B cell (primary cell): ENCODE data around the gene KLF3. TPM values are rescaled to one million over a fixed set of nuclear protein-coding genes. Genes with fewer than 3 reads are reported as not detected.

Experiments
- ATAC-seq: fragments of 200-7000 bp; cut with Tn5 transposase; one replicate; pipeline ENCODE4 v1.10.0; 2021; ENCODE audit warnings: low read depth, mild to moderate bottlenecking, moderate number of reproducible peaks, moderate library complexity
- CTCF ChIA-PET: fragments of 350-600 bp; sonication (Branson Sonifier 250); formaldehyde crosslinking; loops from one replicate; lab custom pipeline; 2021; ENCODE audit warnings: antibody characterized with exemption, inconsistent platforms; lab: Charles Lee
- POLR2A ChIA-PET: fragments of 350-600 bp; sonication (Branson Sonifier 250); formaldehyde crosslinking; loops from one replicate; lab custom pipeline; 2021; ENCODE audit warnings: antibody characterized with exemption; lab: Charles Lee
- DNase-seq: peaks from one replicate; pipeline ENCODE4 v3.0.0; 2013
- H2AFZ ChIP-seq: 2 replicates; pipeline ENCODE4 v1.6.1; 2012; ENCODE audit warnings: mild to moderate bottlenecking, low read depth, low read length; ENCODE audit not compliant: insufficient read depth, poor library complexity, severe bottlenecking
- H3K27ac ChIP-seq, 2 donors: 1 replicate in 1 of 2; 2 replicates in 1 of 2; pipeline ENCODE4 v1.5.1; 2012 to 2013; ENCODE audit warnings: low read length in 2 of 2, mild to moderate bottlenecking in 2 of 2, moderate library complexity in 1 of 2
- H3K27me3 ChIP-seq, 4 experiments: fragments of 200-600 bp in 1 of 4; sonication (generic) in 1 of 4; replicated peaks in 1 of 4; 1 replicate in 2 of 4; 2 replicates in 2 of 4; pipeline versions ENCODE4 v1.6.1 to v1.7.0; 2013 to 2016; ENCODE audit warnings: low read length in 3 of 4, mild to moderate bottlenecking in 2 of 4, mixed read lengths in 1 of 4, moderate library complexity in 1 of 4; ENCODE audit not compliant: insufficient read depth in 4 of 4, control insufficient read depth in 3 of 4; ENCODE audit errors: control extremely low read depth in 1 of 4
- H3K36me3 ChIP-seq, 2 experiments: replicated peaks in 1 of 2; 1 replicate in 1 of 2; 2 replicates in 1 of 2; pipeline versions ENCODE4 v1.6.1 to v1.7.1; 2013; ENCODE audit warnings: low read length in 1 of 2; ENCODE audit not compliant: insufficient read depth in 2 of 2, control insufficient read depth in 1 of 2; ENCODE audit errors: control extremely low read depth in 1 of 2, extremely low read depth in 1 of 2
- H3K4me1 ChIP-seq, 2 donors: fragments of 200-600 bp in 1 of 2; sonication (generic) in 1 of 2; 1 replicate in 1 of 2; 2 replicates in 1 of 2; pipeline versions ENCODE4 v1.5.1 to v1.6.1; 2013 to 2017; ENCODE audit warnings: low read length in 2 of 2; ENCODE audit not compliant: control insufficient read depth in 2 of 2, insufficient read depth in 2 of 2
- H3K4me2 ChIP-seq: replicated peaks from 2 replicates; pipeline ENCODE3; 2012; ENCODE audit warnings: mild to moderate bottlenecking, low read depth, low read length; ENCODE audit not compliant: poor library complexity, severe bottlenecking
- H3K4me3 ChIP-seq, 5 experiments: fragments of 200-600 bp in 1 of 5; sonication (generic) in 1 of 5; 1 replicate in 3 of 5; 2 replicates in 2 of 5; pipeline versions ENCODE4 v1.5.1 to v1.7.0; 2011 to 2016; ENCODE audit warnings: low read length in 4 of 5, mild to moderate bottlenecking in 4 of 5, low read depth in 2 of 5, control low read depth in 1 of 5, moderate library complexity in 1 of 5; ENCODE audit not compliant: insufficient read depth in 1 of 5; ENCODE audit errors: control extremely low read depth in 1 of 5, extremely low read depth in 1 of 5
- H3K79me2 ChIP-seq: fragments of 200-600 bp; sonication (generic); one replicate; pipeline ENCODE4 v1.6.0; 2016; ENCODE audit warnings: low read length; ENCODE audit not compliant: control insufficient read depth, insufficient read depth
- H3K9ac ChIP-seq: fragments of 200-600 bp; sonication (generic); 2 replicates; pipeline ENCODE4 v1.6.1; 2017; ENCODE audit warnings: mild to moderate bottlenecking, low read length, moderate library complexity
- H3K9me3 ChIP-seq, 3 donors: one replicate each; pipeline versions ENCODE4 v1.6.1 to v1.7.1; 2013; ENCODE audit warnings: low read length in 2 of 3; ENCODE audit not compliant: control insufficient read depth in 2 of 3, insufficient read depth in 1 of 3; ENCODE audit errors: control extremely low read depth in 1 of 3
- H4K20me1 ChIP-seq: 2 replicates; pipeline ENCODE4 v1.6.0; 2012; ENCODE audit warnings: mild to moderate bottlenecking, low read length; ENCODE audit not compliant: insufficient read depth, control insufficient read depth, poor library complexity, severe bottlenecking
- H3K27ac Mint-ChIP-seq: one replicate; pipeline ENCODE4 v1.8.0; 2021; ENCODE audit warnings: mixed read lengths
- H3K27me3 Mint-ChIP-seq: one replicate; pipeline ENCODE4 v1.8.0; 2021; ENCODE audit warnings: mixed read lengths
- H3K4me1 Mint-ChIP-seq: one replicate; pipeline ENCODE4 v1.8.0; 2021; ENCODE audit warnings: mixed read lengths
- H3K4me3 Mint-ChIP-seq: one replicate; pipeline ENCODE4 v1.8.0; 2021; ENCODE audit warnings: mixed read lengths
- H3K9me3 Mint-ChIP-seq: one replicate; pipeline ENCODE4 v1.8.0; 2022; ENCODE audit warnings: mixed read lengths; ENCODE audit not compliant: insufficient read depth
- EZH2 ChIP-seq: IDR thresholded peaks from 2 replicates; pipeline ENCODE4 v1.6.1; 2012; ENCODE audit warnings: borderline replicate concordance, low read depth, mild to moderate bottlenecking, moderate library complexity, low read length; ENCODE audit not compliant: insufficient read depth, poor library complexity, severe bottlenecking
- WGBS: methylation state at CpG from one replicate; pipeline ENCODE4 v1.1.5; 2013; ENCODE audit warnings: missing lambda C conversion rate; ENCODE audit not compliant: insufficient coverage; 5-methylcytosine and 5-hydroxymethylcytosine counted together
- intact Hi-C: fragments of 100-400 bp; cut with micrococcal nuclease; formaldehyde crosslinking; loops from one replicate; pipeline ENCODE4 v1.10.0; 2022
- polyA plus RNA-seq: library from polyadenylated mRNA; depleted of rRNA; stranded (reverse); fragments of >200 nt; gene quantifications from 2 replicates; pipeline ENCODE4 v1.2.3, GENCODE V29; 2012
- total RNA-seq, 2 donors: library from RNA; stranded (reverse); fragments of 120-200 nt in 1 of 2; gene quantifications; 1 replicate in 1 of 2; 2 replicates in 1 of 2; pipeline versions ENCODE4 v1.2.3 to v1.2.4, GENCODE V29; 2013 to 2022
- TF ChIP-seq, protein P1 (sequence below): fragments of 200-600 bp; IDR thresholded peaks from one replicate; pipeline ENCODE4 v1.8.0; 2022; ENCODE audit warnings: antibody characterized with exemption, mild to moderate bottlenecking

The KLF3 gene
- total and polyA plus RNA-seq, 2 donors (not counting 1 experiment from before 2014, with no cell fraction given) = 32.9 to 51.9 TPM

DNA sequence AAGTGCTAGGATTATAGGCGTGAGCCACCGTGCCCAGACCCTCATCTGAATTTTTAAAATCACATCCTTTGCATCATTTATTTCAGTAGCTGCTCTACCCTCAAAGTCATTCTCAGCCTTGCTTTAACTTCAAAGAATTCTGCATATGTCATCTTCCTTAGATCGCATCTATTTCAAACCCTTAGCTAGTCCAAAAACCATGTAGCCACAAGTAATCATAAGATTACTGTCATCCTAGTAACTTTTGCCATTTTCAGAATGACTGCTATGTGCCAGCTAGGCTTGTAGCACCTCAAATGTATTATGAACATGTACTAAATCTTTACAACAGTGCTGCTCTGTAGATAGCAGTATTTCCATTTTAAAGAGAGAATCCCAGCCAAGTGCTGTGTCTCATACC lies 45.5 kb upstream of the KLF3 start:
- H3K27me3 Mint-ChIP-seq = peaks cover 2% of the 10 kb centered on the region
- POLR2A ChIA-PET = interaction anchor here (0.7 kb wide), 1 partner anchor 32 kb away, joined by 3 read pairs; no protein-coding TSS in a partner anchor
- no peak overlapping the region for H3K4me2 ChIP-seq
- H3K36me3 ChIP-seq = no peaks in the 10 kb centered on the region
- CTCF ChIA-PET = no interaction called here
- H3K27ac Mint-ChIP-seq = no peak overlapping the region
- H3K9me3 ChIP-seq = no peaks in the 10 kb centered on the region
- H3K4me1 Mint-ChIP-seq = peaks cover 4% of the 10 kb centered on the region
- H3K4me3 Mint-ChIP-seq = no peak overlapping the region
- DNase-seq = no peak
- no peak overlapping the region for H3K4me3 ChIP-seq
- H4K20me1 ChIP-seq = no peaks in the 10 kb centered on the region
- H2AFZ ChIP-seq = no peak overlapping the region
- H3K27me3 ChIP-seq = no peaks in the 10 kb centered on the region
- no peak overlapping the region for H3K27ac ChIP-seq
- no peak for TF ChIP-seq EZH2
- TF ChIP-seq, protein P1, sequence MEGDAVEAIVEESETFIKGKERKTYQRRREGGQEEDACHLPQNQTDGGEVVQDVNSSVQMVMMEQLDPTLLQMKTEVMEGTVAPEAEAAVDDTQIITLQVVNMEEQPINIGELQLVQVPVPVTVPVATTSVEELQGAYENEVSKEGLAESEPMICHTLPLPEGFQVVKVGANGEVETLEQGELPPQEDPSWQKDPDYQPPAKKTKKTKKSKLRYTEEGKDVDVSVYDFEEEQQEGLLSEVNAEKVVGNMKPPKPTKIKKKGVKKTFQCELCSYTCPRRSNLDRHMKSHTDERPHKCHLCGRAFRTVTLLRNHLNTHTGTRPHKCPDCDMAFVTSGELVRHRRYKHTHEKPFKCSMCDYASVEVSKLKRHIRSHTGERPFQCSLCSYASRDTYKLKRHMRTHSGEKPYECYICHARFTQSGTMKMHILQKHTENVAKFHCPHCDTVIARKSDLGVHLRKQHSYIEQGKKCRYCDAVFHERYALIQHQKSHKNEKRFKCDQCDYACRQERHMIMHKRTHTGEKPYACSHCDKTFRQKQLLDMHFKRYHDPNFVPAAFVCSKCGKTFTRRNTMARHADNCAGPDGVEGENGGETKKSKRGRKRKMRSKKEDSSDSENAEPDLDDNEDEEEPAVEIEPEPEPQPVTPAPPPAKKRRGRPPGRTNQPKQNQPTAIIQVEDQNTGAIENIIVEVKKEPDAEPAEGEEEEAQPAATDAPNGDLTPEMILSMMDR = no peak
- H3K4me1 ChIP-seq = no peaks in the 10 kb centered on the region
- no peaks in the 10 kb centered on the region for H3K79me2 ChIP-seq
- H3K9ac ChIP-seq = no peak overlapping the region
- intact Hi-C loops = no loop called here
- no peaks in the 10 kb centered on the region for H3K9me3 Mint-ChIP-seq
- ATAC-seq = no peak
- WGBS = 61% methylated on average over 3 of the region's 3 CpGs

DNA sequence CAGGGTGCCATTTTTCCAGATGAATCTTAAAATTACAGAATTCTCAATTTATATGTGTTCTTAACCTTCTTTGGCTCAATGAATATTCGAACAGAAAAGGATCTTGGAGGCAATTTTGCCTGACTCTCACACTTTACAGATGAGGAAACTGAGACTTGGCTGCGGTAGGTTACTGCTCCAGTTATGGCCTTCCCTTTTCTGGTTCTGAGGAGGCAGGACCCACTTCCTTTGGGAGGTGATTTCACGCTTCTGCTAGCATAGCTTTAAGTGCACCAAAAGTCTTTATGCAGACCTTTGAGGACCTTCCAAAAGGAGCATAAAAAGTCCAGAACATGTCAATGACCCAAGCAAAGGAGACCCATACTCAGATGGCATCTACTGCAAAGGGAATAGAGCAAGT lies 44.7 kb upstream of the KLF3 start:
- no peak overlapping the region for H3K9ac ChIP-seq
- no peaks in the 10 kb centered on the region for H3K27me3 ChIP-seq
- H3K27me3 Mint-ChIP-seq = peaks cover 2% of the 10 kb centered on the region
- H3K4me1 ChIP-seq = no peaks in the 10 kb centered on the region
- ATAC-seq (no peak), DNase-seq (no peak)
- H3K27ac Mint-ChIP-seq = no peak overlapping the region
- intact Hi-C loops = no loop called here
- TF ChIP-seq EZH2 = no peak
- TF ChIP-seq, protein P1 = no peak
- H3K36me3 ChIP-seq = no peaks in the 10 kb centered on the region
- H2AFZ ChIP-seq = no peak overlapping the region
- no peak overlapping the region for H3K27ac ChIP-seq
- ChIA-PET POLR2A (no interaction called here), CTCF (no interaction called here)
- WGBS = 64% methylated on average over 3 of the region's 3 CpGs
- peaks cover 4% of the 10 kb centered on the region for H3K4me1 Mint-ChIP-seq
- no peak overlapping the region for H3K4me2 ChIP-seq
- H3K9me3 ChIP-seq = no peaks in the 10 kb centered on the region
- H3K79me2 ChIP-seq = no peaks in the 10 kb centered on the region
- H3K4me3 ChIP-seq = no peak overlapping the region
- no peaks in the 10 kb centered on the region for H3K9me3 Mint-ChIP-seq
- no peak overlapping the region for H3K4me3 Mint-ChIP-seq
- no peaks in the 10 kb centered on the region for H4K20me1 ChIP-seq
